Gastrocnemius medialis (tissue), 4 donors: ENCODE data around the gene CXCL14.

Experiments
- POLR2A ChIP-seq, 2 donors: fragments of 450-650 bp; IDR thresholded peaks; one replicate each; pipeline ENCODE4 v1.6.1; 2017; ENCODE audit warnings: antibody characterized with exemption in 2 of 2, mild to moderate bottlenecking in 2 of 2, moderate library complexity in 2 of 2
- TF ChIP-seq, protein P1 (sequence below), 5 experiments: fragments of 450-650 bp in 3 of 5; fragments of 200-600 bp in 2 of 5; sonication (generic) in 2 of 5; IDR thresholded peaks in 4 of 5; conservative IDR thresholded peaks in 1 of 5; 1 replicate in 4 of 5; 2 replicates in 1 of 5; pipeline ENCODE4 v1.5.1; 2016 to 2019; ENCODE audit warnings: antibody characterized with exemption in 5 of 5, mild to moderate bottlenecking in 3 of 5, moderate library complexity in 3 of 5

DNA sequence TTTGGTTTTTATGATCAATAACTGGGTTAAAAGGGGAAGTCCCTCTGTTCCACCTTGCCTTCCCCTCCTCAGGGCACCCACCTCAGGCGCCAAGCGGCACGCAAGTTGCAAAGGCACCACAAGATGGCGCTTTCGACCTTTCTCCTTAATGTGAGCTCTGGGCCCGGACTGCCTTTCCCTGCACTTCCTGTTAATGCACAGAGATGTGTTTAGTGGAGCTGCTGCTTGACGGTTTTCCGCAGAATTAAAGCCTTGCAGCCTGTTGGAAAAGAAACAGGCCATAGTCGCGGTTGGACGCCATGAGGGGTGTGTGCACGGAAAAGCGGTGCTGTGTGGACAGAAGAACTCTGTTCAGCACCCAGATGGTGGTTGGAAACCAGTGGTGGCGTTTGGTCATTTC is 17.9 kb downstream of the CXCL14 start:
- TF ChIP-seq, protein P1, sequence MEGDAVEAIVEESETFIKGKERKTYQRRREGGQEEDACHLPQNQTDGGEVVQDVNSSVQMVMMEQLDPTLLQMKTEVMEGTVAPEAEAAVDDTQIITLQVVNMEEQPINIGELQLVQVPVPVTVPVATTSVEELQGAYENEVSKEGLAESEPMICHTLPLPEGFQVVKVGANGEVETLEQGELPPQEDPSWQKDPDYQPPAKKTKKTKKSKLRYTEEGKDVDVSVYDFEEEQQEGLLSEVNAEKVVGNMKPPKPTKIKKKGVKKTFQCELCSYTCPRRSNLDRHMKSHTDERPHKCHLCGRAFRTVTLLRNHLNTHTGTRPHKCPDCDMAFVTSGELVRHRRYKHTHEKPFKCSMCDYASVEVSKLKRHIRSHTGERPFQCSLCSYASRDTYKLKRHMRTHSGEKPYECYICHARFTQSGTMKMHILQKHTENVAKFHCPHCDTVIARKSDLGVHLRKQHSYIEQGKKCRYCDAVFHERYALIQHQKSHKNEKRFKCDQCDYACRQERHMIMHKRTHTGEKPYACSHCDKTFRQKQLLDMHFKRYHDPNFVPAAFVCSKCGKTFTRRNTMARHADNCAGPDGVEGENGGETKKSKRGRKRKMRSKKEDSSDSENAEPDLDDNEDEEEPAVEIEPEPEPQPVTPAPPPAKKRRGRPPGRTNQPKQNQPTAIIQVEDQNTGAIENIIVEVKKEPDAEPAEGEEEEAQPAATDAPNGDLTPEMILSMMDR (IDR thresholded peaks at IDR 0.05 in 4 of 5, conservative IDR thresholded peaks at IDR 0.05 in 1 of 5) = peak; percentile 10 to 75 (median 60)
- no peak for TF ChIP-seq POLR2A (IDR thresholded peaks at IDR 0.05)
